ENCODE measurements around the gene RBAK. TPM values are rescaled to one million over a fixed set of nuclear protein-coding genes. Genes with fewer than 3 reads are reported as not detected.
"Not testable (repeated sequence)": the region's sequence is repeated elsewhere in the genome, so short reads cannot be mapped to it uniquely, and the experiment has no call there.

Gene RBAK
- polyA plus RNA-seq, 2 of the 4 experiments (the other 2 are of a cell fraction): 6.8 to 11.2 TPM

DNA sequence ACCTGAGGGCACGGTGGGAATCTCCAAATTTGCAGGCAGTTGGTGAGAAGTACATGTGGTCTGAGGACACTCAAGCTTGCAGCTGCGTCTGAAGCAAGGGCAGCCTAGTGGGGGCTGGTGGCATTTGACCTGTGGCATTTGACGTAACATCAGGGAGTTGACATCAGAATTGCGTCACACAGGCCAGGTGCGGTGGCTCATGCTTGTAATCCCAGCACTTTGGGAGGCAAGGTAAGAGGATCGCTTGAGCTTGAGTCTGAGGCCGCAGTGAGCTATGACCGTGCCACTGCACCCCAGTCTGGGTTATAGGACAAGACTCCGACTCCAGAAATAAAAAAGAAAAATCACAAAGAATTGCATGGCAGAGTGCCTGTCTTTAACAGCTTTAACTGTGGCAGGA is 25.6 kb upstream of the RBAK start:
- FAIRE-seq (no peak), DNase-seq (ENCODE audit: low read depth in 1 of 2, low spot score in 1 of 2) (no peak), ATAC-seq (no peak)
- TF ChIP-seq MYC (IDR thresholded peaks at IDR 0.05; ENCODE audit: borderline replicate concordance, low read length) (no peak), JUN (IDR thresholded peaks at IDR 0.05) (no peak), CHD4 (IDR thresholded peaks at IDR 0.05; ENCODE audit: borderline replicate concordance) (no peak), HEYL (CRISPR knock-in tag; IDR thresholded peaks at IDR 0.05) (no peak), RFX5 (IDR thresholded peaks at IDR 0.05) (no peak), ESRRA (IDR thresholded peaks at IDR 0.05; ENCODE audit: borderline replicate concordance, low read length) (no peak), ZFP36 (IDR thresholded peaks at IDR 0.05; ENCODE audit: borderline replicate concordance, partially characterized antibody) (no peak), HOXB13 (CRISPR knock-in tag; IDR thresholded peaks at IDR 0.05; ENCODE audit: low read depth) (no peak), ZNF302 (CRISPR knock-in tag; IDR thresholded peaks at IDR 0.05) (no peak), POLR2AphosphoS2 (conservative IDR thresholded peaks at IDR 0.05; ENCODE audit: low read length) (no peak), FOSB (CRISPR knock-in tag; IDR thresholded peaks at IDR 0.05) (no peak), ZSCAN20 (CRISPR knock-in tag; IDR thresholded peaks at IDR 0.05) (no peak), SREBF2 (IDR thresholded peaks at IDR 0.05) (no peak)
- TF ChIP-seq, protein P1, sequence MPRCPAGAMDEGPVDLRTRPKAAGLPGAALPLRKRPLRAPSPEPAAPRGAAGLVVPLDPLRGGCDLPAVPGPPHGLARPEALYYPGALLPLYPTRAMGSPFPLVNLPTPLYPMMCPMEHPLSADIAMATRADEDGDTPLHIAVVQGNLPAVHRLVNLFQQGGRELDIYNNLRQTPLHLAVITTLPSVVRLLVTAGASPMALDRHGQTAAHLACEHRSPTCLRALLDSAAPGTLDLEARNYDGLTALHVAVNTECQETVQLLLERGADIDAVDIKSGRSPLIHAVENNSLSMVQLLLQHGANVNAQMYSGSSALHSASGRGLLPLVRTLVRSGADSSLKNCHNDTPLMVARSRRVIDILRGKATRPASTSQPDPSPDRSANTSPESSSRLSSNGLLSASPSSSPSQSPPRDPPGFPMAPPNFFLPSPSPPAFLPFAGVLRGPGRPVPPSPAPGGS (IDR thresholded peaks at IDR 0.05): no peak
- TF ChIP-seq, protein P2, sequence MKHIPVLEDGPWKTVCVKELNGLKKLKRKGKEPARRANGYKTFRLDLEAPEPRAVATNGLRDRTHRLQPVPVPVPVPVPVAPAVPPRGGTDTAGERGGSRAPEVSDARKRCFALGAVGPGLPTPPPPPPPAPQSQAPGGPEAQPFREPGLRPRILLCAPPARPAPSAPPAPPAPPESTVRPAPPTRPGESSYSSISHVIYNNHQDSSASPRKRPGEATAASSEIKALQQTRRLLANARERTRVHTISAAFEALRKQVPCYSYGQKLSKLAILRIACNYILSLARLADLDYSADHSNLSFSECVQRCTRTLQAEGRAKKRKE (CRISPR knock-in tag; IDR thresholded peaks at IDR 0.05; ENCODE audit: low read depth): no peak
- TF ChIP-seq, protein P3, sequence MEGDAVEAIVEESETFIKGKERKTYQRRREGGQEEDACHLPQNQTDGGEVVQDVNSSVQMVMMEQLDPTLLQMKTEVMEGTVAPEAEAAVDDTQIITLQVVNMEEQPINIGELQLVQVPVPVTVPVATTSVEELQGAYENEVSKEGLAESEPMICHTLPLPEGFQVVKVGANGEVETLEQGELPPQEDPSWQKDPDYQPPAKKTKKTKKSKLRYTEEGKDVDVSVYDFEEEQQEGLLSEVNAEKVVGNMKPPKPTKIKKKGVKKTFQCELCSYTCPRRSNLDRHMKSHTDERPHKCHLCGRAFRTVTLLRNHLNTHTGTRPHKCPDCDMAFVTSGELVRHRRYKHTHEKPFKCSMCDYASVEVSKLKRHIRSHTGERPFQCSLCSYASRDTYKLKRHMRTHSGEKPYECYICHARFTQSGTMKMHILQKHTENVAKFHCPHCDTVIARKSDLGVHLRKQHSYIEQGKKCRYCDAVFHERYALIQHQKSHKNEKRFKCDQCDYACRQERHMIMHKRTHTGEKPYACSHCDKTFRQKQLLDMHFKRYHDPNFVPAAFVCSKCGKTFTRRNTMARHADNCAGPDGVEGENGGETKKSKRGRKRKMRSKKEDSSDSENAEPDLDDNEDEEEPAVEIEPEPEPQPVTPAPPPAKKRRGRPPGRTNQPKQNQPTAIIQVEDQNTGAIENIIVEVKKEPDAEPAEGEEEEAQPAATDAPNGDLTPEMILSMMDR (IDR thresholded peaks at IDR 0.05): no peak
- Histone ChIP-seq H3K4me3 (no peak overlapping the region), H3K4me2 (no peak overlapping the region), H3K27ac (no peak overlapping the region), H3K9me3 (no peaks in the 10 kb centered on the region), H3K4me1 (no peaks in the 10 kb centered on the region)
- ChIA-PET POLR2A (no interaction called here), CTCF (interaction anchor here (1.6 kb wide), 1 partner anchor 46 kb away, joined by 3 read pairs; no protein-coding TSS in a partner anchor)
- WGBS (ENCODE audit: missing lambda C conversion rate): 96% methylated on average over 9 of the region's 9 CpGs

DNA sequence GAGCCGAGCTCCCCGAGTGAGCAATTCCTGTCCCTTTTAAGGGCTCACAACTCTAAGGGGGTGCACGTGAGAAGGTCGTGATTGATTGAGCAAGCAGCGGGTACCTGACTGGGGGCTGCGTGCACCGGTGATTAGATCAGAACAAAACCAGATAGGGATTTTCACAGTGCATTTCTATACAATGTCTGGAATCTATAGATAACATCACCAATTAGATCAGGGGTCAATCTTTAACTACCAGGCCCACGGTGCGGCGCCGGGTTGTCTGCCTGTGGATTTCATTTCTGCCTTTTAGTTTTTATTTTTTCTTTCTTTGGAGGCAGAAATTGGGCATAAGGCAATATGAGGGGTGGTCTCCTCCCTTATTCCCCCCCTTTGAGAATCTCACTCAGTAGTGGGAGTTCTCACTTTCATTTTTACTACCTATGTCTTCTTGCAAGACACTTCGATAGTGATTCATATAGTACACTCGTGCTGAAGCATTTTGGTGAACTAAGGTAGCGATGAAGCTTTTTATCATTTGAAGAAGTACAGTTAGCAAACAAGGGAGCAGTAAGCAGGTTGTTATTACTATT is 24.6 kb upstream of the RBAK start:
- DNase-seq (ENCODE audit: low read depth in 1 of 2, low spot score in 1 of 2); POLR2A ChIA-PET: not testable (repeated sequence)

DNA sequence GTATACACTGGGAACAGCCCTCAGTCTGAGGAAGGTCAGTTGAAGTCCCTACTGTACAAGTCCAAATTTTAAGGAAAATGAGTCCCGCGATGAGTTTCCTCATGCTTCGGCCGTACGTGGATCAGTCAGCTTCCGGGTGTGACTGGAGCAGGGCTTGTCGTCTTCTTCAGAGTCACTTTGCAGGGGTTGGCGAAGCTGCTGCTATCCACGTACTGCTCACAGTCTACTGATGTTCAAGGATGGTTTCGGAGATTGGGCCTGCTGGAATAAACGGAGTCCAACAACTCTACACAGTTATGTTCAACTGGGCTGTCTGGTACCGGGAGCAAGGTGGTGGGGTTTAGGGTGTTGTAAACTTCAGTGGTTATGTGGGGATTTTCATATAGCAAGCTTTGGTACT is 22.0 kb upstream of the RBAK start:
- CTCF ChIA-PET: interaction anchor here (1.4 kb wide), 1 partner anchor 11 kb away, joined by 3 read pairs; no protein-coding TSS in a partner anchor
- H3K4me1 ChIP-seq; POLR2A ChIA-PET; H3K9me3 ChIP-seq; ATAC-seq; H3K27ac ChIP-seq; FAIRE-seq; H3K4me3 ChIP-seq; H3K4me2 ChIP-seq; DNase-seq (ENCODE audit: low read depth in 1 of 2, low spot score in 1 of 2): not testable (repeated sequence)
- WGBS (ENCODE audit: missing lambda C conversion rate): 92% methylated on average over 12 of the region's 12 CpGs

More for the DNA sequence above, 24.6 kb upstream of the RBAK start:
- H3K4me1 ChIP-seq, FAIRE-seq, ATAC-seq, H3K4me3 ChIP-seq, H3K9me3 ChIP-seq, H3K27ac ChIP-seq, H3K4me2 ChIP-seq: not testable (repeated sequence)
- 95% methylated on average over 14 of the region's 14 CpGs for WGBS (ENCODE audit: missing lambda C conversion rate)
- CTCF ChIA-PET: interaction anchor here (0.6 to 1.6 kb wide), 3 partner anchors 15 to 47 kb away, joined by 3 read pairs; no protein-coding TSS in a partner anchor

DNA sequence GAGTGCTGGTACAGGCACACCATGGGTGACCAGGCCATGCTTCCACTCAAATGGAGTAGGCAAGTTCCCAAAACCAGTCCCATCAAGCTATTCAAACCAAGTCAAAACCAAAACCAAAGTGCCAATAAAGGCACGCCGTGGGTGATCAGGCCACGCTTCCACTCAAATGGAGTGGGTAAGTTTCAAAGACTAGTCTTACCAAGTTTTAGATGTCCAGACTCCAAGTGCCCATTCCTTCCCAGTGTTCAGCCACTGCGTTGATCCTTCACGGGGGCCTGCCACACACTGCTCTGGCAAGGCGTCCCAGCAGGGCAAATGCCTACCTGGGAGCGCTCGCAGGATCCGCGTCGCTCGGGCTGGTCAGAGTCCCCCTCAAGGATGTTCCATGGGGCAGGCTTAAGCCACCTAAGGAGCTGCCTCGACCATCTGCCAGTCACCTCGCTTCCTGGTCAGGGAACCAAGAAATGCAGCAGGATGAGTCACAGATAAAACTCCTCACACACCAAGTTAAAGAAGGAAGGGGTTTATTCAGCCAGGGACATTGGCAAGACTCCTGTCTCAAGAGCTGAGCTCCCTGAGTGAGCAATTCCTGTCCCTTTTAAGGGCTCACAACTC is 17.8 kb upstream of the RBAK start:
- CTCF ChIA-PET; FAIRE-seq; H3K9me3 ChIP-seq; H3K27ac ChIP-seq; H3K4me2 ChIP-seq; H3K4me1 ChIP-seq; POLR2A ChIA-PET; DNase-seq (ENCODE audit: low read depth in 1 of 2, low spot score in 1 of 2); ATAC-seq; H3K4me3 ChIP-seq: not testable (repeated sequence)
- WGBS (ENCODE audit: missing lambda C conversion rate): 90% methylated on average over 14 of the region's 14 CpGs

DNA sequence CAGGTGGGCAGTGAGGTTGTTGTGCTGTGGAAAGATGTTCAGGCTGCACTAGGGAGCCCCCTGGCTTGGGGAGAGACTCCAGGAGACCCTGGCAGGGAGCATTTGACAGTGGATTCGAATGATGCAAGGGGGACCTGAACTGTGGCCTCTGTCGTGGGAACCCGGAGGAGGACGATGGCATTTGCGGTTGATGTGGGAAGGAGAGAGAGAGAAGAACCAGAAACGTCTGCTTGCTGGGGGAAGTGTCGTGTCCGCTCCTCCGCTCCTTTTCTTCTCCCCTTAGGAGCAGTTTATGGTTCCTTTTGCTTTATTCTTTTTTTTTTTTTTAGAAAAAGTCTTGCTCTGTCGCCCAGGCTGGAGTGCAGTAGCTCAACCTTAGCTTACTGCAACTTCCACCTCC is 12.5 kb upstream of the RBAK start:
- 76% methylated on average over 10 of the region's 10 CpGs for WGBS (ENCODE audit: missing lambda C conversion rate)
- H3K9me3 ChIP-seq; H3K4me1 ChIP-seq; FAIRE-seq; H3K27ac ChIP-seq; POLR2A ChIA-PET; DNase-seq (ENCODE audit: low read depth in 1 of 2, low spot score in 1 of 2); CTCF ChIA-PET; H3K4me2 ChIP-seq; ATAC-seq; H3K4me3 ChIP-seq: not testable (repeated sequence)
